AG10803 (cell line): ENCODE data around the gene DAP.
A peak's percentile ranks its signal among the peaks of the same experiment; 100 is the strongest.

ENCODE experiments used
- DNase-seq: peaks from one replicate; pipeline ENCODE4 v3.0.0; 2010; ENCODE audit warnings: low read depth
- H3K4me3 ChIP-seq: 2 replicates; pipeline ENCODE4 v1.5.1; 2011; ENCODE audit warnings: mild to moderate bottlenecking, low read length, control low read depth
- CTCF ChIP-seq: conservative IDR thresholded peaks from 2 replicates; pipeline ENCODE4 v1.5.1; 2011; ENCODE audit warnings: mild to moderate bottlenecking, low read length, control low read depth, inconsistent platforms

Gene DAP

DNA sequence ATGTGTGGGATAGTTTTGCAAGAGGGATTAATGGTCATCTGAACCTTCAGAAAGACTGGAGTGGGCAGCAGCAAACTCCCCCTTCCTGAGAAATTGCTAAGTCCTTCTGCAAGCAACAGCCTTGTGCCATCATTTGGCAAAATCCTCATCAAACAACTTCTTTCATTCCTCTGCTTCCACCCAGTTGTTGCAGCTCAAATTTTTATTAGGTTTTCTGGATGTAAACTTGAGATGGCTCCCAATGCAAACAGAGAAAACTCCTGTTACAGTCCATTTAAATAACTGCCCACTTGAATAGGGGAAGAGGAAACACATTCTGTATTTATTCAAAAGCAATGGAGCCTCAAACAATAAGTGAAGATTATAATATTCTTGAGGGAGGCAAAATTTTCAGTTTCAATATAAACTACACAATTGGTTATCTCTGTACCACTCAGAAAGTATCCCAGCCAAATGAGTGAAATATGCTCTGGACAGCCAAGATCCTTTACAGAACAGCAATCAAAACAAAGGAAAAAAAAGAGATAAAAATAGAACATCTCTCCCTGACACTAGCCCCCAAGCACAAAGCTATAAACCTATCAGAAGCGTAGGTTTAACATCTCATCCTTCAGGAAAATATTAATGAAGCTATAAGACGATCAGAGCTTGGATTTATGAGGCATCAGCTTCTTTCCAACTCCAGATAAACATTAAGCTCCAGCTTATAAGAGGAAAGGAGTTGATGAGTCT, 17.3 kb upstream of the DAP start:
- no peak overlapping the region for H3K4me3 ChIP-seq
- TF ChIP-seq CTCF, result no peak
- no peak for DNase-seq

DNA sequence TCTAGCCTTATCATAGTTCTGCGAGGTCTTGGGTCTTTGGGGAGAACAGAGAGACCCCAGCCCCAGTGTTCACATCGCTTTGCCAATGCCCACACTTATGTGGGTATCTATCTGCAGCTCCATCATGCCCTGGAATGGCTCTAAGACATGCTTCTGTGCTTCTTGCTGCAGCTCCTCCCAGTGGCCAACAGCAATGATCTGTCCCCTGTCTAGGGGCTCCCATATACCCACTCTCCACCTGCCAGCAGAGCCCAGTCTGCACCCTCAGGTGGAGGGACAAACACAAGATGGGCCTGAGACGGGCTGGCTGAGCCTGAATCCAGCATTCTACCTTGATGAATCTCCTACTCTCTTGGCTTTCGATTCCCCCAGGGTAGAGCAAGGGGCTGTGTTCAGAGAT, 14.6 kb upstream of the DAP start:
- TF ChIP-seq CTCF, result no peak
- no peak for DNase-seq
- H3K4me3 ChIP-seq, result no peak overlapping the region

GRCh38 chr5:10772901-10773585, 12.0 kb upstream of the DAP start:
- DNase-seq, result no peak
- no peak overlapping the region for H3K4me3 ChIP-seq
- no peak for TF ChIP-seq CTCF

DNA sequence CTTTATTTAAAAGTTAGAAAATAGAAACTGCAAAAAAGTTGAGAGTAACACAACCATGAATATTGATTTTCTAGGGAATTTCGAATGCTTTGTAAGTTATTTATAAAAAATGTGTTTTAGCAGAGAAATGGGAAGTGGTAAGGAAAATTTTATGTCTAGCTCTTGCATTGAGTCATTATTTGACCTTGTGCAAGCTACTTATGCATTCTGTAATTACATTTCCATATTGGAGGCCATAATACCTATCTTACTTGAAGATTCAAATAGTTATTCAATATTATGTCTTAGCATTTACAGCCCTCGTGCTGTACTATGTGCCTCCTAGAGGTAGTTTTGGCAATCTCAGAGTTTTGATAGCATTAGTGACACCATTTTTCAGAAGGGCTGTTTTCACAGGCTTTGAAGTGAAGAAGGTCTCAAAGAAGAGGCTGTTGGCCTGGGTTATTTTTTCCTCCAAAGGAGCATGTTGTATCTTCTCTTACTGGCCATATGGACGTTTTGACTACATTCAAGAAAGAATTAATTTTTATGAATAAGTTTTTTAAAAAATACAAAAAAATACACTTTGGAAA, 7.4 kb upstream of the DAP start:
- TF ChIP-seq CTCF, result no peak
- DNase-seq, result no peak
- H3K4me3 ChIP-seq, result no peak overlapping the region

GRCh38 chr5:10762776-10763500, 1.9 kb upstream of the DAP start:
- DNase-seq, result no peak
- H3K4me3 ChIP-seq, result no peak overlapping the region
- no peak for TF ChIP-seq CTCF

- peak overlapping the region; percentile 63 for H3K4me3 ChIP-seq
- no peak for TF ChIP-seq CTCF
- DNase-seq, result no peak
Observed at GRCh38 chr5:10761933-10762775, 1.1 kb upstream of the DAP start.
